BJ (cell line): ENCODE data around the gene XXYLT1. TPM values are rescaled to one million over a fixed set of nuclear protein-coding genes. Genes with fewer than 3 reads are reported as not detected.

Experiments used
- CTCF ChIA-PET: fragments of 350-600 bp; formaldehyde crosslinking; extraction: SDS; loops from one replicate; lab custom pipeline; 2021; ENCODE audit warnings: antibody characterized with exemption, inconsistent platforms; lab: Yijun Ruan, JAX
- POLR2A ChIA-PET: fragments of 300-600 bp; sonication (Branson Sonifier 250); formaldehyde crosslinking; extraction: SDS; loops from one replicate; lab custom pipeline; 2021; ENCODE audit warnings: antibody characterized with exemption; lab: Charles Lee
- DNase-seq: peaks from one replicate; pipeline ENCODE4 v3.0.0-alpha.2; 2011; ENCODE audit warnings: low read depth
- H3K27me3 ChIP-seq: 2 replicates; pipeline ENCODE4 v1.6.0; 2011; ENCODE audit warnings: low read length; ENCODE audit not compliant: control insufficient read depth, insufficient read depth
- H3K36me3 ChIP-seq: 2 replicates; pipeline ENCODE4 v1.5.1; 2011; ENCODE audit warnings: low read length; ENCODE audit not compliant: control insufficient read depth, insufficient read depth
- H3K4me3 ChIP-seq: 2 replicates; pipeline ENCODE4 v1.5.1; 2011; ENCODE audit warnings: low read depth, mild to moderate bottlenecking, control low read depth, low read length
- polyA plus RNA-seq: library from polyadenylated mRNA; depleted of rRNA; stranded (reverse); fragments of >200 nt; gene quantifications from 2 replicates; pipeline ENCODE4 v1.2.3, GENCODE V29; 2011; rRNA removed
- small RNA-seq: library from RNA; depleted of rRNA; stranded (forward); fragments of <200 nt; gene quantifications from one replicate; pipeline ENCODE3, GENCODE V24; 2012; ENCODE audit warnings: low replicate concordance, low read depth; ENCODE audit not compliant: insufficient read length
- TF ChIP-seq, protein P1 (sequence below): IDR thresholded peaks from 2 replicates; pipeline ENCODE4 v1.5.1; 2011; ENCODE audit warnings: low read depth, mild to moderate bottlenecking, control low read depth, inconsistent platforms, low read length, moderate library complexity; ENCODE audit not compliant: insufficient read depth

The XXYLT1 gene
- polyA plus RNA-seq, 1 experiment, result 33.5 TPM

DNA sequence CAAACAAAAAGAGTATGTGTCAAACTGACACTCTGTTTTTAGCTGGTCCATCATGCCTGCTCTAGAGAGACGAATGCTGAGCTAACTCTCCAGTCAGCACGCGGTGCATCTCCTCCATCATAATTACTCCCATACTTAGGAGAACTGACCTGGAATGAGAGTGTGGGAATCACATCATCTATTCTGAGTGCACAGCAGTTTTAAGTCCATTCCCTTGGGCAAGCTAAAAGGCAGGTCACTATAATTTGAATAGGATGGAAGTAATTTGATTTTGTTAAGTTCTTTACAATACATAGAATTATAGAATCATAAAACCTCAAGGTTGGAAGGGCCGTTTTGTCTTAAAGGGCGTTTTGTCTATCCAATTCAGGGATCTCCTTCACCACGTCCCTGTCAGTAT lies 251.6 kb downstream of the XXYLT1 start:
- CTCF ChIA-PET, result interaction anchor here (1.2 kb wide), 1 partner anchor 87 kb away, joined by 3 read pairs; no protein-coding TSS in a partner anchor
- POLR2A ChIA-PET, result no interaction called here

More for the DNA sequence above, 251.6 kb downstream of the XXYLT1 start:
- Histone ChIP-seq H3K36me3 (no peaks in the 10 kb centered on the region), H3K27me3 (peaks cover 11% of the 10 kb centered on the region), H3K4me3 (no peak overlapping the region)
- no peak for DNase-seq
- TF ChIP-seq, protein P1, sequence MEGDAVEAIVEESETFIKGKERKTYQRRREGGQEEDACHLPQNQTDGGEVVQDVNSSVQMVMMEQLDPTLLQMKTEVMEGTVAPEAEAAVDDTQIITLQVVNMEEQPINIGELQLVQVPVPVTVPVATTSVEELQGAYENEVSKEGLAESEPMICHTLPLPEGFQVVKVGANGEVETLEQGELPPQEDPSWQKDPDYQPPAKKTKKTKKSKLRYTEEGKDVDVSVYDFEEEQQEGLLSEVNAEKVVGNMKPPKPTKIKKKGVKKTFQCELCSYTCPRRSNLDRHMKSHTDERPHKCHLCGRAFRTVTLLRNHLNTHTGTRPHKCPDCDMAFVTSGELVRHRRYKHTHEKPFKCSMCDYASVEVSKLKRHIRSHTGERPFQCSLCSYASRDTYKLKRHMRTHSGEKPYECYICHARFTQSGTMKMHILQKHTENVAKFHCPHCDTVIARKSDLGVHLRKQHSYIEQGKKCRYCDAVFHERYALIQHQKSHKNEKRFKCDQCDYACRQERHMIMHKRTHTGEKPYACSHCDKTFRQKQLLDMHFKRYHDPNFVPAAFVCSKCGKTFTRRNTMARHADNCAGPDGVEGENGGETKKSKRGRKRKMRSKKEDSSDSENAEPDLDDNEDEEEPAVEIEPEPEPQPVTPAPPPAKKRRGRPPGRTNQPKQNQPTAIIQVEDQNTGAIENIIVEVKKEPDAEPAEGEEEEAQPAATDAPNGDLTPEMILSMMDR, result no peak

Small RNA genes lying within 50 kb of the gene (small RNA-seq; reads per million reads assigned to genes)
- gene MIR3137 (not detected), gene RN7SL36P (not detected), gene RNU6-25P (not detected)

Other genes with a start within 250 kb of the XXYLT1 start
- 12.5 and 28.7 TPM in 2 replicates for gene ACAP2, start 171.9 kb upstream of the XXYLT1 start, polyA plus RNA-seq